Endometrial microvascular endothelial cells (primary cell): Measurements from ENCODE around the gene SYT12. TPM values are rescaled to one million over a fixed set of nuclear protein-coding genes. Genes with fewer than 3 reads are reported as not detected.

Source experiments
- in situ Hi-C: cut with HindIII; loops from 2 replicates; pipeline ENCODE4 v1.10.0; 2017; ENCODE audit warnings: low sequenced_read_pairs, low pct_unique_long_range_greater_than_20kb; ENCODE audit errors: inconsistent ontology term
- total RNA-seq: library from RNA; depleted of rRNA; stranded (reverse); fragments of >200 nt; gene quantifications from one replicate; pipeline ENCODE4 v1.2.3, GENCODE V29; 2015; ENCODE audit errors: inconsistent ontology term

The SYT12 gene
- total RNA-seq, 1 donor from 2014 or later = not detected

GRCh38 chr11:67024966-67025365 lies 2.0 kb downstream of the SYT12 start:
- in situ Hi-C loops = no loop called here

- in situ Hi-C loops = no loop called here
These were observed 2.8 kb downstream of the SYT12 start for GRCh38 chr11:67025750-67026149.

- in situ Hi-C loops = no loop called here
These were observed 4.0 kb downstream of the SYT12 start for GRCh38 chr11:67026941-67027340.

GRCh38 chr11:67027483-67027930 lies 4.6 kb downstream of the SYT12 start:
- in situ Hi-C loops = no loop called here

- in situ Hi-C loops = no loop called here
These were observed 5.1 kb downstream of the SYT12 start for GRCh38 chr11:67027943-67028542.

GRCh38 chr11:67029146-67029545 lies 6.2 kb downstream of the SYT12 start:
- in situ Hi-C loops = no loop called here

GRCh38 chr11:67030976-67031375 lies 8.0 kb downstream of the SYT12 start:
- in situ Hi-C loops = no loop called here

- in situ Hi-C loops = no loop called here
These were observed 9.0 kb downstream of the SYT12 start for GRCh38 chr11:67031791-67032561.

GRCh38 chr11:67032830-67033551 lies 10.1 kb downstream of the SYT12 start:
- in situ Hi-C loops = no loop called here

GRCh38 chr11:67033661-67034166 lies 10.8 kb downstream of the SYT12 start:
- in situ Hi-C loops = no loop called here

- in situ Hi-C loops = no loop called here
These were observed 11.4 kb downstream of the SYT12 start for GRCh38 chr11:67034350-67034749.

GRCh38 chr11:67040147-67040546 lies 17.2 kb downstream of the SYT12 start:
- in situ Hi-C loops = no loop called here

- in situ Hi-C loops = no loop called here
These were observed 18.7 kb downstream of the SYT12 start for GRCh38 chr11:67041602-67042001.

- in situ Hi-C loops = no loop called here
These were observed 20.8 kb downstream of the SYT12 start for GRCh38 chr11:67043572-67044349.

GRCh38 chr11:67044496-67044895 lies 21.6 kb downstream of the SYT12 start:
- in situ Hi-C loops = no loop called here

GRCh38 chr11:67045314-67045713 lies 22.4 kb downstream of the SYT12 start:
- in situ Hi-C loops = no loop called here

GRCh38 chr11:67048515-67049130 lies 25.7 kb downstream of the SYT12 start:
- in situ Hi-C loops = no loop called here

- in situ Hi-C loops = no loop called here
These were observed 27.2 kb downstream of the SYT12 start for GRCh38 chr11:67050139-67050538.
